ENCODE data around the gene ERMAP. TPM values are rescaled to one million over a fixed set of nuclear protein-coding genes. Genes with fewer than 3 reads are reported as not detected.

The ERMAP gene
- total and polyA plus RNA-seq, 2 experiments from 2014 or later, result 1.2 to 2.2 TPM

DNA sequence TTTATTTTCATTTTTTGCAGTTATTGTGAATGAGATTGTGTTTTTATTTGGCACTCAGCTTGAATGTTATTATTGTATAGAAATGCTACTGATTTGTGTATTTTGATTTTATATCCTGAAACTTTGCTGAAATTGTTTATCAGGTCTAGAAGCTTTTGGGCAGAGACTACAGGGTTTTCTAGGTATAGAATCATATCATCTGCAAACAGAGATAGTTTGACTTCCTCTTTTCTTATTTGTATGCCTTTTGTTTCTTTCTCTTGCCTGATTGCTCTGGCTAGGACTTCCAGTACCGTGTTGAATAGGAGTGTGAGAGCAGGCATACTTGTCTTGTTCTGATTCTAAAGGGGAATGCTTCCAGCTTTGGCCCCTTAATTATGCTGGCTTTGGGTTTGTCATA, 56.7 kb downstream of the ERMAP start (continued):
- no peak for TF ChIP-seq NANOG (IDR thresholded peaks at IDR 0.05; ENCODE audit: borderline replicate concordance)
- no peak for TF ChIP-seq CREB1 (CRISPR knock-in tag; IDR thresholded peaks at IDR 0.05; ENCODE audit: low read depth)
- TF ChIP-seq REST (IDR thresholded peaks at IDR 0.05; ENCODE audit: unreplicated experiment), result no peak
- no peak for TF ChIP-seq ZNF331 (CRISPR knock-in tag; IDR thresholded peaks at IDR 0.05; ENCODE audit: low read depth)
- no peak for TF ChIP-seq ZNF114 (CRISPR knock-in tag; IDR thresholded peaks at IDR 0.05)
- TF ChIP-seq, protein P1, sequence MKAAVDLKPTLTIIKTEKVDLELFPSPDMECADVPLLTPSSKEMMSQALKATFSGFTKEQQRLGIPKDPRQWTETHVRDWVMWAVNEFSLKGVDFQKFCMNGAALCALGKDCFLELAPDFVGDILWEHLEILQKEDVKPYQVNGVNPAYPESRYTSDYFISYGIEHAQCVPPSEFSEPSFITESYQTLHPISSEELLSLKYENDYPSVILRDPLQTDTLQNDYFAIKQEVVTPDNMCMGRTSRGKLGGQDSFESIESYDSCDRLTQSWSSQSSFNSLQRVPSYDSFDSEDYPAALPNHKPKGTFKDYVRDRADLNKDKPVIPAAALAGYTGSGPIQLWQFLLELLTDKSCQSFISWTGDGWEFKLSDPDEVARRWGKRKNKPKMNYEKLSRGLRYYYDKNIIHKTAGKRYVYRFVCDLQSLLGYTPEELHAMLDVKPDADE (IDR thresholded peaks at IDR 0.05), result no peak
- no peak for TF ChIP-seq EZH2phosphoT487 (IDR thresholded peaks at IDR 0.05; ENCODE audit: unreplicated experiment)
- TF ChIP-seq POLR2AphosphoS5 (IDR thresholded peaks at IDR 0.05; ENCODE audit: low read depth), result no peak

- Histone ChIP-seq H4K20me1 (replicated peaks; ENCODE audit: insufficient read depth) (no peaks in the 10 kb centered on the region), H3K79me2 (replicated peaks; ENCODE audit: insufficient read depth) (no peaks in the 10 kb centered on the region), H3K27ac (ENCODE audit: low read depth) (no peak overlapping the region), H3K27me3 (ENCODE audit: insufficient read depth) (no peaks in the 10 kb centered on the region), H3K4me3 (no peak overlapping the region), H3K36me3 (ENCODE audit: insufficient read depth) (no peaks in the 10 kb centered on the region), H3F3A (replicated peaks; ENCODE audit: low read depth) (no peaks in the 10 kb centered on the region), H3K4me2 (no peak overlapping the region), H3K9me2 (ENCODE audit: insufficient read depth) (no peaks in the 10 kb centered on the region), H2AFZ (no peak overlapping the region), H3K4me1 (ENCODE audit: insufficient read depth) (no peaks in the 10 kb centered on the region)
- no peak for ATAC-seq
- Mint-ChIP-seq H3K27me3 (ENCODE audit: insufficient read depth, low read depth, poor library complexity) (peaks cover 2% of the 10 kb centered on the region), H3K4me3 (no peak overlapping the region), H3K27ac (no peak overlapping the region), H3K9me3 (peaks cover 10% of the 10 kb centered on the region; the same call in 2 of the 3 replicates), H3K4me1 (peaks cover 9% of the 10 kb centered on the region; the same call in 2 of the 3 replicates), H3K36me3 (ENCODE audit: low read depth) (no peaks in the 10 kb centered on the region)
- DNase-seq (ENCODE audit: low spot score), result no peak
- TF ChIP-seq EZH2 (IDR thresholded peaks at IDR 0.05; ENCODE audit: low read depth, unreplicated experiment) (no peak), NANOG (IDR thresholded peaks at IDR 0.05; ENCODE audit: borderline replicate concordance) (no peak), CREB1 (CRISPR knock-in tag; IDR thresholded peaks at IDR 0.05; ENCODE audit: low read depth) (no peak), REST (IDR thresholded peaks at IDR 0.05; ENCODE audit: unreplicated experiment) (no peak), CTCF (conservative IDR thresholded peaks at IDR 0.05; ENCODE audit: low read depth in 2 of 2) (no peak), STAT1 (IDR thresholded peaks at IDR 0.05; ENCODE audit: unreplicated experiment) (no peak)
- TF ChIP-seq, protein P1 (IDR thresholded peaks at IDR 0.05), result no peak
Observed at GRCh38 chr1:42876009-42876408, 59.1 kb downstream of the ERMAP start.

All from GM23338 (cell line).